Activated CD4-positive, alpha-beta T cell treated with anti-CD3 and anti-CD28 coated beads, Interleukin-2, amount 50 U/mL, for 4 hours (primary cell): ENCODE results near the gene NPHP4.

ENCODE experiments used
- DNase-seq, 2 experiments: peaks; one replicate each; pipeline ENCODE4 v3.0.0-alpha.2; 2020

NPHP4 gene

GRCh38 chr1:5888606-5889211 lies 103.5 kb downstream of the NPHP4 start:
- DNase-seq, result no peak

- DNase-seq, result no peak
Measured at GRCh38 chr1:5887971-5888361, 104.3 kb downstream of the NPHP4 start.

GRCh38 chr1:5887349-5887970 lies 104.8 kb downstream of the NPHP4 start:
- DNase-seq, result no peak

- no peak for DNase-seq
Measured at GRCh38 chr1:5886541-5887348, 105.5 kb downstream of the NPHP4 start.

- DNase-seq, result no peak
Measured at GRCh38 chr1:5886140-5886483, 106.1 kb downstream of the NPHP4 start.

GRCh38 chr1:5885471-5886139 lies 106.6 kb downstream of the NPHP4 start:
- no peak for DNase-seq

- no peak for DNase-seq
Measured at GRCh38 chr1:5884110-5884509, 108.1 kb downstream of the NPHP4 start.

GRCh38 chr1:5883129-5884048 lies 108.8 kb downstream of the NPHP4 start:
- DNase-seq, result no peak

- no peak for DNase-seq
Measured at GRCh38 chr1:5882367-5883128, 109.7 kb downstream of the NPHP4 start.

GRCh38 chr1:5881526-5882222 lies 110.6 kb downstream of the NPHP4 start:
- DNase-seq, result no peak

- DNase-seq, result no peak
Measured at GRCh38 chr1:5880630-5881405, 111.4 kb downstream of the NPHP4 start.

GRCh38 chr1:5879421-5879820 lies 112.8 kb downstream of the NPHP4 start:
- DNase-seq, result no peak

GRCh38 chr1:5878971-5879370 lies 113.3 kb downstream of the NPHP4 start:
- no peak for DNase-seq

GRCh38 chr1:5877683-5878530 lies 114.3 kb downstream of the NPHP4 start:
- DNase-seq, result no peak

- DNase-seq, result no peak
Measured at GRCh38 chr1:5877001-5877400, 115.2 kb downstream of the NPHP4 start.

- DNase-seq, result no peak
Measured at GRCh38 chr1:5876094-5876650, 116.1 kb downstream of the NPHP4 start.

- no peak for DNase-seq
Measured at GRCh38 chr1:5875345-5875910, 116.8 kb downstream of the NPHP4 start.

GRCh38 chr1:5874416-5875110 lies 117.7 kb downstream of the NPHP4 start:
- no peak for DNase-seq
